K562 (cell line): ENCODE results near the gene CYP4F11. TPM values are rescaled to one million over a fixed set of nuclear protein-coding genes. Genes with fewer than 3 reads are reported as not detected.
A peak's percentile ranks its signal among the peaks of the same experiment; 100 is the strongest.

Experiments
- ATAC-seq: fragments of 200-7000 bp; cut with Tn5 transposase; 3 replicates; pipeline ENCODE4 v1.9.1; 2020; ENCODE audit warnings: moderate library complexity
- BruUV-seq: library from RNA; stranded (reverse); fragments of 400-500 nt; replicated peaks from 2 replicates; lab custom pipeline; 2021; lab: Mats Ljungman, UMichigan
- CTCF ChIA-PET: fragments of 300-600 bp; formaldehyde crosslinking; extraction: SDS; loops from one replicate; lab custom pipeline; 2021; ENCODE audit warnings: low intra/inter-chr PET ratio; lab: Yijun Ruan, JAX
- POLR2A ChIA-PET: fragments of 300-600, 350-650 bp; sonication (Branson Sonifier 250); formaldehyde crosslinking; extraction: SDS; loops from one replicate; lab custom pipeline; 2021; ENCODE audit warnings: antibody characterized with exemption, inconsistent platforms; lab: Yijun Ruan, JAX
- DNase-seq, 4 experiments: peaks; one replicate each; pipeline versions ENCODE4 v3.0.0 to v3.0.0-alpha.2; 2011 to 2018; ENCODE audit warnings: low spot score in 3 of 4, mixed read lengths in 3 of 4; ENCODE audit errors: extremely low read depth in 1 of 4
- FAIRE-seq: peaks from 2 replicates; lab custom pipeline; 2011; peaks lifted over from hg19 to GRCh38; lab: Jason Lieb, UNC
- H2AFZ ChIP-seq: 2 replicates; pipeline ENCODE4 v1.6.0; 2011; ENCODE audit warnings: low read depth, low read length, control low read depth, inconsistent platforms
- H3K27ac ChIP-seq: fragments of 200-600 bp; 3 replicates; pipeline ENCODE4 v1.8.0; 2011; ENCODE audit warnings: low read depth, mild to moderate bottlenecking, control low read depth, inconsistent platforms, low read length, moderate library complexity, mixed read lengths; ENCODE audit errors: extremely low read depth
- H3K27me3 ChIP-seq, 2 experiments: fragments of 300-600 bp in 1 of 2; 2 replicates in 1 of 2; 3 replicates in 1 of 2; pipeline versions ENCODE4 v1.6.0 to v1.8.0; 2011; ENCODE audit warnings: inconsistent platforms in 2 of 2, low read length in 2 of 2, mild to moderate bottlenecking in 1 of 2, mixed read lengths in 1 of 2, moderate library complexity in 1 of 2; ENCODE audit not compliant: control insufficient read depth in 2 of 2, insufficient read depth in 2 of 2
- H3K36me3 ChIP-seq: fragments of 300-600 bp; 3 replicates; pipeline ENCODE4 v1.8.0; 2011; ENCODE audit warnings: mild to moderate bottlenecking, low read length, inconsistent platforms; ENCODE audit not compliant: control insufficient read depth, insufficient read depth
- H3K4me1 ChIP-seq, 2 experiments: fragments of 200-600 bp in 1 of 2; replicated peaks in 1 of 2; 2 replicates in 1 of 2; 3 replicates in 1 of 2; pipeline versions ENCODE4 v1.5.1 to v1.8.0; 2011; ENCODE audit warnings: inconsistent platforms in 2 of 2, low read length in 2 of 2, mild to moderate bottlenecking in 1 of 2, mixed read lengths in 1 of 2, moderate library complexity in 1 of 2; ENCODE audit not compliant: control insufficient read depth in 2 of 2, insufficient read depth in 2 of 2
- H3K4me2 ChIP-seq: 2 replicates; pipeline ENCODE4 v1.6.1; 2011; ENCODE audit warnings: low read length, control low read depth, inconsistent platforms, mixed read lengths; ENCODE audit not compliant: insufficient read depth
- H3K4me3 ChIP-seq: fragments of 200-600 bp; sonication (generic), shearing (Covaris generic); 2 replicates; pipeline ENCODE4 v1.5.1; 2016; ENCODE audit warnings: control low read depth, inconsistent platforms
- H3K79me2 ChIP-seq: fragments of 200-600 bp; 3 replicates; pipeline ENCODE4 v1.8.0; 2011; ENCODE audit warnings: low read length, inconsistent platforms; ENCODE audit not compliant: control insufficient read depth, insufficient read depth
- H3K9ac ChIP-seq, 2 experiments: 2 replicates each; pipeline versions ENCODE4 v1.6.0 to v1.6.1; 2011; ENCODE audit warnings: low read depth in 2 of 2, low read length in 2 of 2, control low read depth in 1 of 2, inconsistent platforms in 1 of 2, mild to moderate bottlenecking in 1 of 2, mixed read lengths in 1 of 2; ENCODE audit not compliant: insufficient read depth in 1 of 2
- H3K9me1 ChIP-seq: one replicate; pipeline ENCODE4 v1.6.0; 2011; ENCODE audit warnings: inconsistent platforms, mild to moderate bottlenecking, low read length, moderate library complexity; ENCODE audit not compliant: control insufficient read depth, insufficient read depth
- H3K9me3 ChIP-seq: replicated peaks from 2 replicates; pipeline ENCODE4 v1.5.1; 2011; ENCODE audit warnings: low read depth, low read length, inconsistent platforms; ENCODE audit not compliant: control insufficient read depth, insufficient read depth
- H4K20me1 ChIP-seq: replicated peaks from 2 replicates; pipeline ENCODE4 v1.6.1; 2011; ENCODE audit warnings: low read length, inconsistent platforms, mixed read lengths; ENCODE audit not compliant: control insufficient read depth, insufficient read depth
- BACH1 ChIP-seq: fragments of 200-800 bp; sonication (Bioruptor generic); IDR thresholded peaks from 2 replicates; pipeline ENCODE4 v1.6.1; 2016; ENCODE audit warnings: missing genetic modification characterization, missing compliant biosample characterization
- CHD1 ChIP-seq: fragments of 200-600 bp; sonication (generic); IDR thresholded peaks from one replicate; pipeline ENCODE4 v1.6.1; 2012; ENCODE audit warnings: mild to moderate bottlenecking, moderate library complexity, low read length, inconsistent platforms
- CTCF ChIP-seq, 3 experiments: IDR thresholded peaks in 2 of 3; conservative IDR thresholded peaks in 1 of 3; 2 replicates each; pipeline ENCODE4 v1.5.1; 2011 to 2012; ENCODE audit warnings: low read length in 3 of 3, mild to moderate bottlenecking in 3 of 3, control low read depth in 2 of 3, improper control_type of control experiment in 1 of 3, inconsistent platforms in 1 of 3, low read depth in 1 of 3, mixed read lengths in 1 of 3, moderate library complexity in 1 of 3; ENCODE audit not compliant: insufficient read depth in 2 of 3
- CTCFL ChIP-seq: IDR thresholded peaks from 2 replicates; pipeline ENCODE4 v1.6.1; 2011; ENCODE audit warnings: borderline replicate concordance, low read depth, mild to moderate bottlenecking, moderate library complexity, low read length; ENCODE audit not compliant: insufficient read depth, poor library complexity, severe bottlenecking
- GMEB1 ChIP-seq: fragments of 250-450 bp; sonication (Bioruptor Pico); IDR thresholded peaks from 2 replicates; pipeline ENCODE4 v1.4.0; 2020; ENCODE audit warnings: mild to moderate bottlenecking
- HMG20B ChIP-seq: fragments of 250-450 bp; sonication (Bioruptor Pico); IDR thresholded peaks from 2 replicates; pipeline ENCODE4 v1.5.0; 2021; ENCODE audit warnings: mild to moderate bottlenecking
- JUN ChIP-seq, 2 experiments: sonication (generic) in 1 of 2; formaldehyde crosslinking in 1 of 2; IDR thresholded peaks; 2 replicates each; pipeline versions ENCODE4 v1.6.1 to v1.8.0; 2012 to 2022; ENCODE audit warnings: borderline replicate concordance in 2 of 2, mild to moderate bottlenecking in 2 of 2, improper control_type of control experiment in 1 of 2, low read depth in 1 of 2, low read length in 1 of 2, missing genetic modification reagents in 1 of 2
- JUND ChIP-seq, 2 experiments: IDR thresholded peaks; 2 replicates in 1 of 2; 3 replicates in 1 of 2; pipeline ENCODE4 v1.6.1; 2011; ENCODE audit warnings: borderline replicate concordance in 2 of 2, low read depth in 2 of 2, low read length in 2 of 2, improper control_type of control experiment in 1 of 2, missing biosample characterization in 1 of 2, missing genetic modification characterization in 1 of 2, missing genetic modification reagents in 1 of 2
- PTTG1 ChIP-seq: fragments of 450-650 bp; IDR thresholded peaks from 2 replicates; pipeline ENCODE4 v1.6.1; 2016; ENCODE audit warnings: low read depth, mild to moderate bottlenecking, missing genetic modification characterization, missing compliant biosample characterization
- RUNX1 ChIP-seq: sonication (generic); IDR thresholded peaks from 2 replicates; pipeline ENCODE4 v1.6.1; 2016; ENCODE audit warnings: antibody characterized with exemption, low read depth
- SMARCA5 ChIP-seq: fragments of 450-650 bp; IDR thresholded peaks from 2 replicates; pipeline ENCODE4 v1.6.1; 2016
- TCF7 ChIP-seq: sonication (generic); IDR thresholded peaks from 2 replicates; pipeline ENCODE4 v1.6.1; 2016; ENCODE audit warnings: antibody characterized with exemption, borderline replicate concordance
- ZC3H4 ChIP-seq: sonication (generic); formaldehyde crosslinking; IDR thresholded peaks from 2 replicates; pipeline ENCODE4 v1.9.0; 2021; ENCODE audit warnings: missing genetic modification reagents, borderline replicate concordance
- ZNF184 ChIP-seq: sonication (generic); formaldehyde crosslinking; IDR thresholded peaks from 2 replicates; pipeline ENCODE4 v1.5.0; 2020; ENCODE audit warnings: missing genetic modification reagents
- ZNF253 ChIP-seq: fragments of 250-450 bp; sonication (Bioruptor Pico); conservative IDR thresholded peaks from 2 replicates; pipeline ENCODE4 v1.6.1; 2021; ENCODE audit warnings: mild to moderate bottlenecking
- ZNF311 ChIP-seq: fragments of 250-450 bp; sonication (Bioruptor Pico); IDR thresholded peaks from 2 replicates; pipeline ENCODE4 v1.4.0; 2020; ENCODE audit warnings: mild to moderate bottlenecking, moderate library complexity
- ZNF780A ChIP-seq: fragments of 250-450 bp; sonication (Bioruptor Pico); IDR thresholded peaks from 2 replicates; pipeline ENCODE4 v1.5.0; 2021; ENCODE audit warnings: mild to moderate bottlenecking
- WGBS: fragments of 100-300 bp; shearing (Covaris generic); methylation state at CpG from one replicate; pipeline ENCODE4 v1.1.6; 2016; ENCODE audit warnings: low coverage, mixed read lengths; ENCODE audit not compliant: insufficient coverage; ENCODE audit errors: missing lambda C conversion rate; 5-methylcytosine and 5-hydroxymethylcytosine counted together
- in situ Hi-C: fragments of 300-500 bp; cut with MboI; formaldehyde crosslinking; loops from 4 replicates; pipeline ENCODE4 v1.15.0; 2018; ENCODE audit warnings: inconsistent platforms, mixed read lengths
- intact Hi-C: fragments of 100-400 bp; cut with micrococcal nuclease; formaldehyde crosslinking; loops from 2 replicates; pipeline ENCODE4 v1.14.2; 2022
- polyA plus RNA-seq, 8 experiments: library from polyadenylated mRNA; depleted of rRNA in 4 of 8; stranded (reverse) in 5 of 8; unstranded in 3 of 8; fragments of >200 nt; fragmentation: Nextera tagmentation in 2 of 8; fragmentation: Illumina TruSeq in 1 of 8; extraction: Ambion mirVana in 2 of 8; extraction: Trizol in 1 of 8; gene quantifications; 2 replicates each; pipeline versions ENCODE4 v1.2.1 to v1.2.3, GENCODE V29; 2011 to 2014; ENCODE audit warnings: inconsistent platforms in 1 of 8, missing spikeins in 1 of 8
- total RNA-seq, 7 experiments: library from RNA; depleted of rRNA in 6 of 7; stranded (reverse); fragments of >200 nt in 6 of 7; fragmentation: Illumina TruSeq in 2 of 7; extraction: Trizol in 2 of 7; gene quantifications; 2 replicates each; pipeline versions ENCODE4 v1.2.1 to v1.2.3, GENCODE V29; 2011 to 2021; ENCODE audit warnings: low replicate concordance in 1 of 7

The CYP4F11 gene
- total and polyA plus RNA-seq, 9 of the 15 experiments (the other 6 are each of a cell fraction or from before 2014, with no cell fraction given) = 0.03 TPM; not detected in 8

- FAIRE-seq (peak; percentile 62), ATAC-seq (no peak), DNase-seq (peak in 1 of 4 experiments; percentile 11)
- Histone ChIP-seq H3K79me2 (no peaks in the 10 kb centered on the region), H3K4me2 (no peak overlapping the region), H3K27me3 (no peaks in the 10 kb centered on the region), H3K36me3 (no peaks in the 10 kb centered on the region), H3K9me3 (no peaks in the 10 kb centered on the region), H3K4me3 (no peak overlapping the region), H3K27ac (no peak overlapping the region), H4K20me1 (no peaks in the 10 kb centered on the region; the same call in 1 of the 2 replicates), H3K9ac (no peak overlapping the region), H2AFZ (no peak overlapping the region), H3K4me1 (no peaks in the 10 kb centered on the region), H3K9me1 (no peaks in the 10 kb centered on the region)
- 0% methylated on average over 5 of the region's 5 CpGs for WGBS
- ChIA-PET CTCF (no interaction called here), POLR2A (no interaction called here)
- in situ Hi-C loops (no loop called here), intact Hi-C loops (no loop called here)
- no TSS peak for BruUV-seq
- peak; percentile 37 to 51 (median 46) for TF ChIP-seq CTCF (IDR thresholded peaks at IDR 0.05 in 2 of 3, conservative IDR thresholded peaks at IDR 0.05 in 1 of 3; ENCODE audit: insufficient read depth in 2 of 3, low read depth in 1 of 3, low read length in 3 of 3)
- TF ChIP-seq ZNF780A = no peak
- no peak for TF ChIP-seq GMEB1 (CRISPR knock-in tag)
- no peak for TF ChIP-seq ZNF311 (CRISPR knock-in tag)
- no peak for TF ChIP-seq JUN (IDR thresholded peaks at IDR 0.05; ENCODE audit: borderline replicate concordance, low read depth, low read length)
- TF ChIP-seq JUN (CRISPR knock-in tag; IDR thresholded peaks at IDR 0.05; ENCODE audit: borderline replicate concordance) = no peak
- TF ChIP-seq RUNX1 = no peak
- TF ChIP-seq BACH1 (tag) = no peak
- no peak for TF ChIP-seq JUND (IDR thresholded peaks at IDR 0.05; ENCODE audit: borderline replicate concordance, low read depth, low read length)
- TF ChIP-seq JUND (tag; IDR thresholded peaks at IDR 0.05; ENCODE audit: borderline replicate concordance, low read depth, low read length) = no peak
- TF ChIP-seq ZNF253 = no peak
- TF ChIP-seq CTCFL = no peak
- no peak for TF ChIP-seq CHD1
- TF ChIP-seq ZC3H4 (CRISPR knock-in tag) = no peak
- TF ChIP-seq SMARCA5 = no peak
- TF ChIP-seq TCF7 = peak; percentile 72; the same call in 1 of the 2 replicates
- no peak for TF ChIP-seq ZNF184 (CRISPR knock-in tag)
- TF ChIP-seq HMG20B (CRISPR knock-in tag) = no peak
- TF ChIP-seq PTTG1 (tag) = no peak
These were observed 37.0 kb upstream of the CYP4F11 start for GRCh38 chr19:15971224-15971780.
